GM19239 (cell line): ENCODE results near the gene LLGL2.

ENCODE experiments used
- DNase-seq: peaks from one replicate; pipeline ENCODE4 v3.0.0; 2011; ENCODE audit warnings: low spot score; ENCODE audit not compliant: insufficient read length
- FAIRE-seq: peaks from 2 replicates; lab custom pipeline; 2011; peaks lifted over from hg19 to GRCh38; lab: Jason Lieb, UNC

Gene LLGL2

GRCh38 chr17:75547091-75547490 is 21.6 kb downstream of the LLGL2 start:
- FAIRE-seq: no peak
- DNase-seq: no peak

GRCh38 chr17:75548813-75549212 is 23.3 kb downstream of the LLGL2 start:
- no peak for FAIRE-seq
- no peak for DNase-seq

GRCh38 chr17:75549246-75550138 is 24.0 kb downstream of the LLGL2 start:
- no peak for FAIRE-seq
- DNase-seq: no peak

GRCh38 chr17:75550139-75550465 is 24.6 kb downstream of the LLGL2 start:
- DNase-seq (no peak), FAIRE-seq (no peak)

- FAIRE-seq (no peak), DNase-seq (no peak)
Observed at GRCh38 chr17:75551266-75551665, 25.8 kb downstream of the LLGL2 start.

GRCh38 chr17:75552425-75553294 is 27.2 kb downstream of the LLGL2 start:
- no peak for DNase-seq
- FAIRE-seq: no peak

- DNase-seq (no peak), FAIRE-seq (no peak)
Observed at GRCh38 chr17:75553295-75554110, 28.0 kb downstream of the LLGL2 start.

GRCh38 chr17:75555679-75556153 is 30.2 kb downstream of the LLGL2 start:
- no peak for FAIRE-seq
- DNase-seq: no peak

- FAIRE-seq: no peak
- DNase-seq: no peak
Observed at GRCh38 chr17:75557075-75557851, 31.8 kb downstream of the LLGL2 start.

- FAIRE-seq (no peak), DNase-seq (no peak)
Observed at GRCh38 chr17:75557852-75558665, 32.6 kb downstream of the LLGL2 start.

GRCh38 chr17:75558666-75559530 is 33.4 kb downstream of the LLGL2 start:
- FAIRE-seq (no peak), DNase-seq (no peak)

GRCh38 chr17:75559958-75560533 is 34.5 kb downstream of the LLGL2 start:
- no peak for DNase-seq
- FAIRE-seq: no peak

GRCh38 chr17:75561927-75562603 is 36.6 kb downstream of the LLGL2 start:
- DNase-seq (no peak), FAIRE-seq (no peak)

GRCh38 chr17:75563063-75563758 is 37.7 kb downstream of the LLGL2 start:
- DNase-seq (no peak), FAIRE-seq (no peak)

GRCh38 chr17:75564195-75564594 is 38.7 kb downstream of the LLGL2 start:
- no peak for FAIRE-seq
- DNase-seq: no peak

- DNase-seq: no peak
- no peak for FAIRE-seq
Observed at GRCh38 chr17:75565066-75565465, 39.6 kb downstream of the LLGL2 start.
